Kidney tubule cell (primary cell): ENCODE measurements around the gene TEC.
"Not testable (repeated sequence)": the region's sequence is repeated elsewhere in the genome, so short reads cannot be mapped to it uniquely, and the experiment has no call there.

Experiments used
- DNase-seq: peaks from one replicate; pipeline ENCODE4 v3.0.0-alpha.2; 2018; ENCODE audit warnings: low spot score

The TEC gene

DNA sequence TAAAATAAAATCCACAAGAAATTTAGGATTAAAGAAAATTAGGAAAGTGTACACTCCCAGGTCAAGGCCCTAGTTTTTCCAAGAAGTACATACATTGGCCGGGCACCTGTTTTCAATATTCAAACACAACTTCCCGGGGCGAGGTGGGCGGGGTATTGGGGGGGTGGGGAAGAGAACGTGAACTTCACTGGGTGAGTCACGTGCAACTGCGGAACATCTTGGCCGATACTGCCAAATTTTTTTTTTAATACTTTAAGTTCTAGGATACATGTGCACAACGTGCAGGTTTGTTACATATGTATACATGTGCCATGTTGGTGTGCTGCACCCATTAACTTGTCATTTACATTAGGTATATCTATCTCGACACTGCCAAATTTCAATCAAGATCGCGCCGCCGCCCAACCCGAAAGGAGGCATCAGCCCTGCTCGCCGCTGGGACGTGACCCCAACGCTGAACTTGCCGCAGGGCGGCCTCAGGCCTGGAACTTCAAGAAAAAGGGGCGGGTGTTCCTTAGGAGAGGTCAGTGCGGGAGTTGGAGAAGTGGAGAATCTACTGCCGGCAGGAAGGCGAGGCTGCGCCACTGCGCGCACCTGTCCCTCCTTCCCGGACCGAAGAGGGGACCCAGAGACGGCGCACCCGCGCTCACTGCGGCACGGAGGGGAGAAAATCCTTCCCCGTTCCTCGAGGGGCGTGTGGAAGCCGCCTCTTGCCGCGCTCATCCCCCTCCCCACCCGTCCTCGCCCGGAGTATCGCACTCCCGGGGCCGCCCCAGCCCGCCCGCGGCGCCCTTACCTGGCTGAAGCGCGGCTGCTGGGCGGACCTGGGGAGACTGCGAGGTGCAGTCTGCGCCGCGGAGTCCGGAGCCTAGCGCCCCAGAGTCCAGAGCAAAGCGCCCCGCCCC is at the start of gene TEC:
Gene TEC (minus strand): TSS at position 883 of the 905 bp plus-strand sequence. CDS start 41,224 bp downstream, outside the sequence.
- DNase-seq, result peak; percentile 75

DNA sequence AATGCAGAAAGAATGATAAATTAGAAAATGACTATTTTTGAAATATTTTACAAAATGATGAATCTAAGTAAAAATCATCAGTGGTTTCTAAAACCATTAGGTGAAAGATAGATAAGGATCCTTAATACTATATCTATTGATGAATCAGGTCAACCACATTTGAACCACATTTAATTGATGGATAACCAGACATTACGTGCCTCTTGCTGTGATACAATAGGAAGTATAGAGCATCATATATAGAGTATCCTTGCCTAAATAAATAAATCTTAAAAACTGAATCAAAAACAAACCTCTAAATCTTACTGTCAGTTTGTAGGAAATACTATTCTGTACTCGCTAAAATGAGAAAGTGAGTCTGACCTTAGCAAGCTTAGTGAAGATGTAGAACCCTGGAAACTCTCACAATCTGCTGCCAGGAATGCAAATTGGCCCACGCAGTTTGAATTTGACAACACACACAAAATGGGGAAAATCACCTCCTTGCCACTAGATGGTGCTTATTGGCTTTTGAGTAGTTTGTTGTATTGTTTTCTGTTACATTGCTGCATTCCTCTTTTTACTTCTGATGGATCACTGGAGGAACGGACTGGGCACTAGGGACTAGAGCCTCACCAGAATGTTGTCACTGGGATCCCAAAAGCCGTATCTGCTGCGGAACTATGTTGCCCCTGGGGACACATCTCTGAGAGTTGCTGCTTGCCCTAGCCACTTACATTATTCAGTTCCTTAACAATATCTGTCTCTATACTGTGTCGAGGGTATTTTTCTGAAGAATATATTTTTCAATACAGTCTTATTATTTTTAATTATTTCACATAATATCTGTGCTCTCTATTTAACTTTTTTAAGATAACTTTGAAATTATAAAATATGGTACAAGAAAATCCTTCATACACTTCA is 46.3 kb upstream of the TEC start:
- DNase-seq, result peak; percentile 60

DNA sequence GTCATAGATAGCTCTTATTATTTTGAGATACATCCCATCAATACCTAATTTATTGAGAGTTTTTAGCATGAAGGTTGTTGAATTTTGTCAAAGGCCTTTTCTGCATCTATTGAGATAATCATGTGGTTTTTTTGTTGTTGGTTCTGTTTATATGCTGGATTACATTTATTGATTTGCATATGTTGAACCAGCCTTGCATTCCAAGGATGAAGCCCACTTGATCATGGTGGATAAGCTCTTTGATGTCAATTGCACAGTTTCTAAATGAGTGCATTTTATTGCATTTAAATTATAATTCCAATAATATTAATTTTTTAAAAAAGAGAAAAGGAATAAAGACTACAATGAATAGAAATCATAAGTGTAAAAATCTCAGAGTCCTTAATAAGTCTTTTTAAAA is 45.1 kb upstream of the TEC start:
- not testable (repeated sequence) for DNase-seq

DNA sequence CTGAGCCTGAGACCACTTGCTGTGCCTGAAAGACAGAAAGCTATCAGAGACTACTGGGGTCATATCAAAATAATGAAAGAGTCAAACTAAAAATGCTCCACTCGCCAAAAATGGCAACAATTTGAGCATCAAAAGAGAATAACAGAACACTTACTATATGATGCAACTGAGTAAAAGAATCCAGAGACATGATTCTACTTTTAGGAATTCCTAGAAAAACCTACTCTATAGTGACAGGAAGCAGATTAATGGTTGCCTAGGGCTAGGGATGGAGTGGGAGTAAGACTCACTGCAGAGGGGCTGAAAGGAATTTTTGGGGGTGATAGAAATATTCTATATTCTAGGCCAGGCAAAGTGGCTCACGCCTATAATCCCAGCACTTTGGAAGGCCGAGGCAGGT is 42.3 kb upstream of the TEC start:
- DNase-seq, result no peak

DNA sequence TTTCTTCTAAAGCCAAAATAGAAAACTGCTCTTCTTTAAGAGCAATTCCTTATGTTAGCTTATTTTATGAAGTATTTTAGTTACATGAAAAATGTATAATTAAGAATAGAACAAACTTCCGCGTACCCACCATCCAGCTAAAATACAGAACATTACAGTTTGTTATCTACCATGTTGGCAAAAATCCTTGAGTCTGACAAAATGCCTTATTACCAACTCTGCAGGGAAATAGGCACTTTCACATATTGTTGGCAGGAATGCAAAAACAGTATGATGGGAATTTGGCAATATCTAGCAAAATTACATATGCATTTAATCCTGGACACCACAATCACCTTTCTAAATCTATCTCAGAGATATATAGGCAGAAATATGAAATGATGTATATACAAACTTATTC is 39.3 kb upstream of the TEC start:
- no peak for DNase-seq

DNA sequence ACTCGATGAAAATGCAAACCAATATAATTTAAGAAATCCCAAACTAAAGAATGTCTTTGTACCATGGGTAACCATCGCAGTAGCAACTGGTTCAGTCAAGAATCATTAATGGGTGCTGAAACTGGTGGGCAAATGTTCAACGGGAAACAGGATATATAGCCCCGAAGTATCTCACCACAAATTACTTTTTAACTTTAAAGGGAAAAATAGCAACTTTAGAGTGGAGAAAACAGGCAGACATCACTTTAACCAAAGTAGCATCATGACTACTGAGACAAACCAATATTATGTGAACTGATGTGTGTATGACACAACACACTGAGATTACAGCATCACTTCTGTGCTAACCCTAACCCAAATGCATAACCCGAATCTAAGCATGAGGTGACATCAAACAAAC is 37.9 kb upstream of the TEC start:
- no peak for DNase-seq

DNA sequence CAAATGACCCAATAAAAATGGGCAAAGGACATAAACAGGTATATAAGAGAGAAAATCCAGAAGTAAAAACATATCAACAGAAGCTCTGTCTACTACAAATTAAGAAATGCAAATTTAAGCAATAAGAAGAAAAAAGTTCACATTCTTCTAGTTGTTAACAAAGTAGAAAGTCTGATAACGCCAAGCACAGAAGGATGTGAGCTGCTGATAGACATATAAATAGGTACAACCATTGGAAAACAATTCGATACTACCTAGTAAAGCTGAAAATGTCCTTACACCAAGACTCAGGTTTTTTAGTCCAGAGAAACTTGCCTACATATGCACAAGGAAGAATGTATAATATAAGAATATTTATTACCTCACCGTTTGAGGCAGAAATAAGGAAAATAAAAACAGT is 35.9 kb upstream of the TEC start:
- no peak for DNase-seq

DNA sequence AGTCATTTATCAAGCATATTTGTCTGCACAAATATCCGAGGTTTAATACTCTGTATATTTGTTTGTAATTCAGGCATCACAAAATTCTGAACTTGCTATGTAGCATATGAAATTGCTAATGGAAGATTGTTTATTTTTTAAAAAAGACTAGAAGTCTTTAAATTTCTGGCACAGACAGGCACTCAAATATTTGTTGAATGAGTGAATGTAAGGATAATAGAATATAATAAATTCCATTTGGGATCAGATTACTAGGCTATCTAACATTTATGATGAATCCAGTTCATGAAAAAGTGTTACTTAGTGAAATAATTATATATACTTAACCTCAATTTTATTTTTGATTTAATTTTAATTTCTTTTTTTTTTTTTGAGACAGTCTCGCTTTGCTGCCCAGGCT is 30.4 kb upstream of the TEC start:
- DNase-seq, result no peak

DNA sequence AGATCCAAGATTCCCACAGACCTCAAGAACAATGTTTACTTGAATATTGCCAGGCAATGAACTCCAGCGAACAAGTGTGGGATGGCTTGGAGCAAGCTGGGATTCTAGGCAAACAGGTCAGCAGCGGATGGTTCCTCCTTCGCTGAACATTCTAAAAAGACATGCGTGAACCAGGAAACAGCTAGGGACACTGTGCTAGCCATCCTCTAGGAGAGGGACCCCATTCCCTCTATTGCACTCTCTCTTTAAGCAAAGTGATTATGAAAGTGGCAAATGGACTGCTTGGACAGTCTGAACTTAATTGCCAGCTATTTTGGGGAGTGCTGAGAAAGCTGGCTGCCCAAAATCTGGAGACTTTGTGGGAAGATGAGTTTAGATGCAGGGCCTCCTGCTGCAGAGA is 29.9 kb upstream of the TEC start:
- no peak for DNase-seq

DNA sequence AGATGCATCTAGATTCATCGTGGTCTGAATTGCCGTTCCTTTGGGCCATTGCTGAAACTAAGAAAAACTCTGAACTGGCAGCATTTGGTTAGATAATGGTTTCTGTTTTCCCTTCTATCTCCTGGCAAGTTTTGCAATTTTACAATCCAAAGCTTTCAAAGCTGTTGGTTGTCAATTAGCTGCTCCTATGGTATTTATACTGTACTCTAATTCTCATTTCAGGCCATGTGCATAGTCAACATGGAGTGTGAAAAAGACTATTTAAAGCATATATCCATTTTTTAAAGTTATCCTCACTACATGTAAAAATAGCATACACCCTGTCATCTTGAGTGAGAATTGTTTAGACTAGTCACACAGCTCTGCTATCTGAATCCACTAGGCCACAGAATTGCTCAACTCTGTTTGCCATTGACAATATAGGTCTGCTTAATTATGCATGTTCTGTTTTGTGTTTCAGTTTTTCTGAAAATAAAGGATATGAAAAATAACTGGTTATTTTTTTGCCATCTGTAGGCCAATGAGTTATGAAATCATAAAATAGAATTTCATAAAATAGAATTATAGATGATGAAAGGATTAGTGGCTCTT is 27.7 kb upstream of the TEC start:
- no peak for DNase-seq

DNA sequence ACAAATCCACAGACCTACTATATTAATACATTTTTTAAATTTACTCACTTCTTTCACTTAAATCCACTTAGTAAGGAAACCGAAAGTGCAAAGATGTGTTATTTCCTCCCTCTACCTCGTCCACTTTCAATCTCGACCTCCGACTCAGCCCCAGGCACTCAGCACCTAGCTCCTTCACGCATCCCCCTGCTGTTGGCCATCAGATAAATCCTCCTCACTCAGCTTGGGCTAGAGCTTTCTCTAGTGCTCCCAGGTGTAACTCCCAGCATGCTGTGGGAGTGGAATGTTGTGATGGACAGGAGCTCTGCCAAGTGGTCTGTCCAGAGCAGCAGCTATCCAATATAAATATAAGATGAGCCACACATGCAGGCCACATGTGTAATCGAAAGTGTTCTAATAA is 26.7 kb upstream of the TEC start:
- DNase-seq, result no peak

DNA sequence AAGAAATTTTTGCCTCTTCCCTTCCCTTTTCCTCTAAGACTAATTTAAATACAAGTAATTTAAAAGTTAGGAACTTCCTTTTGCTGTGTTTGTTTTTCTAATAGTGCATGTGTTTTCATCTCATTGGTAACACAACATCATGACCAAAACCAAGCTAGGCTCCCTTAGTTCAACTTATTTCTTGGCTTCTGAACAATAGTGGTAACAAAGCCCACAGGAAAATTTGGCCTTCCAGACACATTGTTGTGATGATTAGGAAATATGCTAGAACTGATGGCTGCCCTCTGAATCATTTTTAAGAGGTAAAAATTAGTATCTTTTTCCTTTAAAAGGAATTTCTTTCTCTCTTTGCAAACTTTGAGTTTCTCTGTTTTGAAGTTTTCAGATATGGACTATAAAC is 25.5 kb upstream of the TEC start:
- DNase-seq, result no peak

DNA sequence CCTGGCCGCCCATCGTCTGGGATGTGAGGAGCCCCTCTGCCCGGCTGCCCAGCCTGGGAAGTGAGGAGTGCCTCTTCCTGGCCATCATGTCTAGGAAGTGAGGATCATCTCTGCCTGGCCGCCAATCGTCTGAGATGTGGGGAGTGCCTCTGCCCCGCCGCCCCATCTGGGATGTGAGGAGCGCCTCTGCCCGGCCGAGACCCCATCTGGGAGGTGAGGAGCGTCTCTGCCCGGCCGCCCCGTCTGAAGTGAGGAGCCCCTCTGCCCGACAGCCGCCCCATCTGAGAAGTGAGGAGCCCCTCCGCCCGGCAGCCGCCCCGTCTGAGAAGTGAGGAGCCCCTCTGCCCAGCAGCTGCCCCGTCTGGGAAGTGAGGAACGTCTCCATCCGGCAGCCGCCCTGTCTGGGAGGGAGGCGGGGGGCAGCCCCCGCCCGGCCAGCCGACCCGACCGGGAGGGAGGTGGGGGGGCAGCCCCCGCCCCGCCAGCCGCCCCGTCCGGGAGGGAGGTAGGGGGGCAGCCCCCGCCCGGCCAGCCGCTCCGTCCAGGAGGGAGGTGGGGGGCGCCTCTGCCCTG is 22.7 kb upstream of the TEC start:
- not testable (repeated sequence) for DNase-seq

DNA sequence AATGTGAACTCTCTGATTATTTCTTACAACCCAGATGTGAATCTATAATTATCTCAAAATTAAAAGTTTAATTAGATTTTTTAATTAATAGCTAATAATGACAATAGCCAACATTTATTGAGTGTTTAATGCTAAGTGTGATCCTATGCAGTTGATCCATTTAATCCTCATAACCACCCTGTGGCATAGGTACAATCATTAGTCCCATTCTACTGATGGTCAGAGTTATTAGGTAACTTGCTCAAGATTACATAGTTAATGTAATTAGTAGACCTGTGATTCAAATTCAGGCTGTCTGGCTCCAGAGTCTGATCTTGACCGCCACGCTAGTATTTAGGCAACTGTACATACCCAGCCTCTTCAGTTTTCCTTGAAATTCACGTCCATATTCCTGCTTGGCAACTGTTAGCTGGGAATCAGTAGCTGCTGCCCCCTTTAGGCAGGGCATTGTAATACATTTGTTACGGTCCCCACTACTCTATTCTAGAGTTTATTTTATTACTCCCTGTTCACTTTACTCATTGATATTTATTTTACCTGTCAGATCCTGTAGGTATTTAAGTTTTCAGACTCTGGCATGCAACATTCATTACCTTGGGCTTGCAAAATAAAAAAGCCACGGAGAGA is 20.6 kb upstream of the TEC start:
- peak; percentile 44 for DNase-seq

DNA sequence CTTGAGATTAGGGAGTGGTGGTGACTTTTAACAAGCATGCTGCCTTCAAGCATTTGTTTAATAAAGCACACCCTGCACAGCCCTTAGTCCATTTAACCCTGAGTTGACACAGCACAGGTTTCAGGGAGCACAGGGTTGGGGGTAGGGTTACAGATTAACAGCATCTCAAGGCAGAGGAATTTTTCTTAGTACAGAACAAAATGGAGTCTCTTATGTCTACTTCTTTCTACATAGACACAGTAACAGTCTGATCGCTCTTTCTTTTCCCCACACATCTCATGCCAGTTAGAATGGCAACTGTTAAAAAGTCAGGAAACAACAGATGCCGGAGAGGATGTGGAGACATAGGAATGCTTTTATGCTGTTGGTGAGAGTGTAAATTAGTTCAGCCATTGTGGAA is 16.4 kb upstream of the TEC start:
- not testable (repeated sequence) for DNase-seq

DNA sequence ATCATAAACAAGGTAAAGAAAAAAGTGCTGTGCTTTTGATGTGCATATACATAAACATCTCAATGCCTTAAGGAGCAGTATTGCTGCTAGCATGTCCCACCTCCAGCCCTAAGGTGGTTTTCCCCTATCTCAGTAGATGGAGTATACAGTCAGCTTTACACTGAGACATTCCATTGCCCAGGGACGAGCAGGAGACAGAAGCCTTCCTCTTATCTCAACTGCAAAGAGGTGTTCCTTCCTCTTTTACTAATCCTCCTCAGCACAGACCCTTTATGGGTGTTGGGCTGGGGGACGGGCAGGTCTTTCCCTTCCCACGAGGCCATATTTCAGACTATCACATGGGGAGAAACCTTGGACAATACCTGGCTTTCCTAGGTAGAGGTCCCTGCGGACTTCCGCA is 16.0 kb upstream of the TEC start:
- not testable (repeated sequence) for DNase-seq

DNA sequence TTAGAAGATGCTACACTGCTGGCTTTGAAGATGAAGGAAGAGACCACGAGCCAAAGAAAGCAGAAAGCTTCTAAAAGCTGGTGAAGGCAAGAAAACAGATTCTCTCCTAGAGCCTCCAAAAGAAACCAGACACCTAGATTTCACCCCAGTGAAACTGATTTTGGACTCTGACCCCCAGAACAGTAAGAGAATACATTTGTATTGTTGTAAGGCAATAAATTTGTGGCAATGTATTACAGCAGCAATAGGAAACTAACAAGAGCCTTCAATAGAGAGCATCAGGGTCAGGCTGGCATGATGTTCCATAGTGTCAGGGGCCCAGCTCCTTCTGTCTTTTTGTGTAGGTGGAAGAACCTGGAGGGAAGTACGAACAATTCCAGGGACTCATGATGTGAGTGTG is 6.0 kb upstream of the TEC start:
- DNase-seq, result no peak

DNA sequence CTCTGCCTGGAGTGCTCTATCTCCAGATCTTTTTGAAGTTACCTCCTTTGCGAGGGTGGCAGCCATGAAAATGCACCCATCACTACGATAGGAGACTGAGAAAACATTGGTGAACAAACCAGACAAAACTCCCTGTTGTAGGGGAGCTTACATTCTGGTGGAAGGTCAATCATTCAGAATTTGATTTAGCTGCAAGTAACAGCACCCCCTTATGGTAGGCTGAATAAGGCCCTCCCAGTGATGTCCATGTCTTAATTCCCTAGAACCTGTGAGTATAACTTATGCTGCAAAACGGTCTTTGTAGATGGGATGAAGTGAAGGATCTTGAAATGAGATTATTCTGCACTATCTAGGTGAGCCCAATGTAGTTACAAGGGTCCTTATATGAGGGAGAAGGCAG is 5.6 kb upstream of the TEC start:
- DNase-seq, result peak; percentile 43

DNA sequence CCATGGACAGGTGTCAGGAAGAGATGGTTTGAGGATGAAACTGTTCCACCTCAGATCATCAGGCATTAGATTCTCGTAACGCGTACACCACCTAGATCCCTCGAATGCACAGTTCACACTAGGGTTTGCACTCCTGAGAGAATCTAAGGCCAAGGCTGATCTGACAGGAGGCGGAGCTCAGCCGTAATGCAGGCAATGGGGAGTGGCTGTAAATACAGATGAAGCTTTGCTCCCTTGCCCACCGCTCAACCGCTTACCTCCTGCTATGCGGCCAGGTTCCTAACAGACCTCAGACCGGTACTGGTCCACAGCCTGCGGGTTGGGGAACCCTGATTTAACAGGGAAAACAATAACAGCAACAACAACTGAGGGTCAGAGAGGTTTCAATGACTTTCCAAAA is 2.0 kb upstream of the TEC start:
- DNase-seq, result no peak

DNA sequence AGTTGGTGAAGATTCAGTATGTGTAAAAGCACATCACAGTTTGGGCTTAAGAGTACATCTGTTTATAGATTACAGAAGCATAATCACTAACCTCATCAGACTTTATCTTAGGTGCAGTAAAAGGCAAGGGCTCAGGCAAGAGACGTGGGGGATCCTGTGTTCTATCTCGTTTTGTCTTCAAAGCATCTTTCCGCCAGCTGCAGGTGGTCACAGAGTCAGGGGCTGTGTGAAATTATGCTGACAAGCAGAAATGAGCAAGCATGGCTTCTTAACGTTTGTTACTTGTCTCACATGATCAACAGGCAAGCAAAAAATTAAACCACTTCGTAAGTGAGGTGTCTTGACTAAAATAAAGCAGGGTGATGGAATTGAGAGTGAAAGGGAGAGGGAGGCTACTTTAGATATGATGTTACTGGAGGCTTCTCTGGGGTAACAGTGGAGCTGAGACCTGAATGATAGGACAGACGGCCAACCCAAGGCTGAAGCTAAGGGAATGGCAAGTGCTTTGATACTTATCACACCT is 1.4 kb upstream of the TEC start:
- no peak for DNase-seq

DNA sequence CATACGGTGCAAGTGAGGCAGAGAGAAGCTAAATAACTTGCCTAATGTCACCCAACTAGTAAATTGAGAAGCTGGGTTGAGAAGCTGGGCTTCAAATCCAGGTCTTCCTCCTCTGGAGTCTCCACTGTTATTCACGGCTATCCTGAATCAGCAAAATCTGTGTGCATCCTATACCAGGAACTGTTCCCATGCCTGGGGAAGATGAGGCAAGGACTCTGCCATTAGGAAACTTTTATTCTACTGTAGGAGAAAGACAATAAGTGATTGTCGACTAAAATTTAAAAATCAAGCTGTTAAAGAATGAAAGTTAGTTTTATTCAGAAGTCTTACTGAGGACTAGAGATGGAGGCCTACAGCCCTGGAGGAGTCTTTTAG is 872 bp upstream of the TEC start:
- no peak for DNase-seq
